HL-60 (cell line): Measurements from ENCODE around the gene DRC3.

Experiments used
- DNase-seq, 2 experiments: peaks; one replicate each; pipeline ENCODE4 v3.0.0-alpha.2; 2010 to 2020; ENCODE audit warnings: low read depth in 1 of 2, low spot score in 1 of 2
- H3K27ac ChIP-seq: fragments of 250-450 bp; sonication (Bioruptor Pico); replicated peaks from 2 replicates; pipeline ENCODE4 v1.5.1; 2020; ENCODE audit warnings: mild to moderate bottlenecking, moderate library complexity
- H3K27me3 ChIP-seq: fragments of 250-450 bp; sonication (Bioruptor Pico); 2 replicates; pipeline ENCODE4 v1.5.1; 2021; ENCODE audit warnings: mild to moderate bottlenecking, moderate library complexity; ENCODE audit not compliant: insufficient read depth, poor library complexity, severe bottlenecking
- H3K4me3 ChIP-seq: replicated peaks from 2 replicates; pipeline ENCODE4 v1.5.1; 2011; ENCODE audit warnings: mild to moderate bottlenecking, control low read depth, low read length; ENCODE audit not compliant: insufficient read depth
- CTCF ChIP-seq: IDR thresholded peaks from one replicate; pipeline ENCODE4 v1.5.1; 2011; ENCODE audit warnings: low read length, control low read depth, inconsistent platforms; ENCODE audit not compliant: insufficient read depth
- GABPA ChIP-seq: IDR thresholded peaks from 2 replicates; pipeline ENCODE4 v1.6.1; 2012; ENCODE audit warnings: low read depth
- POLR2AphosphoS5 ChIP-seq: IDR thresholded peaks from 2 replicates; pipeline ENCODE4 v1.6.1; 2012; ENCODE audit warnings: low read depth
- SPI1 ChIP-seq: IDR thresholded peaks from 2 replicates; pipeline ENCODE4 v1.6.1; 2012; ENCODE audit warnings: low read depth, mild to moderate bottlenecking, borderline replicate concordance
- TF ChIP-seq, protein P1 (sequence below): IDR thresholded peaks from 2 replicates; pipeline ENCODE4 v1.6.1; 2012; ENCODE audit warnings: low read depth; ENCODE audit not compliant: insufficient replicate concordance

Gene DRC3

GRCh38 chr17:17985153-17985552, 12.5 kb downstream of the DRC3 start:
- Histone ChIP-seq H3K27ac (no peak overlapping the region), H3K27me3 (no peaks in the 10 kb centered on the region), H3K4me3 (no peak overlapping the region)
- no peak for TF ChIP-seq POLR2AphosphoS5
- no peak for TF ChIP-seq SPI1
- TF ChIP-seq, protein P1, sequence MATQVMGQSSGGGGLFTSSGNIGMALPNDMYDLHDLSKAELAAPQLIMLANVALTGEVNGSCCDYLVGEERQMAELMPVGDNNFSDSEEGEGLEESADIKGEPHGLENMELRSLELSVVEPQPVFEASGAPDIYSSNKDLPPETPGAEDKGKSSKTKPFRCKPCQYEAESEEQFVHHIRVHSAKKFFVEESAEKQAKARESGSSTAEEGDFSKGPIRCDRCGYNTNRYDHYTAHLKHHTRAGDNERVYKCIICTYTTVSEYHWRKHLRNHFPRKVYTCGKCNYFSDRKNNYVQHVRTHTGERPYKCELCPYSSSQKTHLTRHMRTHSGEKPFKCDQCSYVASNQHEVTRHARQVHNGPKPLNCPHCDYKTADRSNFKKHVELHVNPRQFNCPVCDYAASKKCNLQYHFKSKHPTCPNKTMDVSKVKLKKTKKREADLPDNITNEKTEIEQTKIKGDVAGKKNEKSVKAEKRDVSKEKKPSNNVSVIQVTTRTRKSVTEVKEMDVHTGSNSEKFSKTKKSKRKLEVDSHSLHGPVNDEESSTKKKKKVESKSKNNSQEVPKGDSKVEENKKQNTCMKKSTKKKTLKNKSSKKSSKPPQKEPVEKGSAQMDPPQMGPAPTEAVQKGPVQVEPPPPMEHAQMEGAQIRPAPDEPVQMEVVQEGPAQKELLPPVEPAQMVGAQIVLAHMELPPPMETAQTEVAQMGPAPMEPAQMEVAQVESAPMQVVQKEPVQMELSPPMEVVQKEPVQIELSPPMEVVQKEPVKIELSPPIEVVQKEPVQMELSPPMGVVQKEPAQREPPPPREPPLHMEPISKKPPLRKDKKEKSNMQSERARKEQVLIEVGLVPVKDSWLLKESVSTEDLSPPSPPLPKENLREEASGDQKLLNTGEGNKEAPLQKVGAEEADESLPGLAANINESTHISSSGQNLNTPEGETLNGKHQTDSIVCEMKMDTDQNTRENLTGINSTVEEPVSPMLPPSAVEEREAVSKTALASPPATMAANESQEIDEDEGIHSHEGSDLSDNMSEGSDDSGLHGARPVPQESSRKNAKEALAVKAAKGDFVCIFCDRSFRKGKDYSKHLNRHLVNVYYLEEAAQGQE, result no peak
- TF ChIP-seq GABPA, result no peak
- no peak for TF ChIP-seq CTCF
- no peak for DNase-seq

- no peak overlapping the region for H3K27ac ChIP-seq
- H3K4me3 ChIP-seq, result no peak overlapping the region
- no peaks in the 10 kb centered on the region for H3K27me3 ChIP-seq
- TF ChIP-seq SPI1 (no peak), GABPA (no peak), POLR2AphosphoS5 (no peak), CTCF (no peak)
- TF ChIP-seq, protein P1, result no peak
- DNase-seq, result no peak
These were observed 12.9 kb downstream of the DRC3 start for GRCh38 chr17:17985555-17985954.

DNA sequence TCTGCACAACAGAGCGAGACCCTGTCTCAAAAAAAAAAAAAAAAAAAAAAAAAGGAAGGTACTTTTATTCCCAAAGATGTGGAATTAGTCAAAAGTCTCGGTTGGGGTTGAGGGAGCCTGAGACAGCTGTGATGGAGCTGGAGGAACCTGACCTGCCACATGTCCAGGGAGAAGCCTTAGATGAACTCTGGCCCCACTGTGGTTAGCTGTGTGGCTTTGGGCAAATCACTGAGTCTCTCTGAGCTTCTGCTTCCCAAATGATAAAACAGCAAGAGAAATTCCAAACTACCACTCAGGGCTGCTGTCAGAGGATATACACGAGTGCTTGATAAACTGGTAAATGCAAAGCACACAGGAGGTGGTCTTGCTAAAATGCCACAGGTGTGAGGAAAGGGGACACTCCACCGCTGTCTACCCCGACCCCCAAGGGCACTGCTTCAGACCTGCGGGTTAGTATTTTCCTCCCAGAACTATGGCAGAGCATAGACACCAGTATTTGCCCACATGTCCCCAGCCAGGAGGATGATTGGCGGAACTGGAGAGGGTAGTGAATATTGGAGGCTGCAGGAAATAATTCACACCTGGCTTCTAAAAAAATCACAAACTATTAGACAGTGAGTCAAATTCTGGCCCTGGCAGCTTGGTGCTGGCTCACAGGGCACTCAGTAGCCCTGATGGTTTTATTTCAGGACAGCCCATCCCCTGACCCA, 14.7 kb downstream of the DRC3 start:
- Histone ChIP-seq H3K27me3 (no peaks in the 10 kb centered on the region), H3K27ac (no peak overlapping the region), H3K4me3 (no peak overlapping the region)
- TF ChIP-seq GABPA (no peak), POLR2AphosphoS5 (no peak), SPI1 (no peak), CTCF (no peak)
- TF ChIP-seq, protein P1, result no peak
- no peak for DNase-seq
